ENCODE results near the gene ARMC12.

The ARMC12 gene

DNA sequence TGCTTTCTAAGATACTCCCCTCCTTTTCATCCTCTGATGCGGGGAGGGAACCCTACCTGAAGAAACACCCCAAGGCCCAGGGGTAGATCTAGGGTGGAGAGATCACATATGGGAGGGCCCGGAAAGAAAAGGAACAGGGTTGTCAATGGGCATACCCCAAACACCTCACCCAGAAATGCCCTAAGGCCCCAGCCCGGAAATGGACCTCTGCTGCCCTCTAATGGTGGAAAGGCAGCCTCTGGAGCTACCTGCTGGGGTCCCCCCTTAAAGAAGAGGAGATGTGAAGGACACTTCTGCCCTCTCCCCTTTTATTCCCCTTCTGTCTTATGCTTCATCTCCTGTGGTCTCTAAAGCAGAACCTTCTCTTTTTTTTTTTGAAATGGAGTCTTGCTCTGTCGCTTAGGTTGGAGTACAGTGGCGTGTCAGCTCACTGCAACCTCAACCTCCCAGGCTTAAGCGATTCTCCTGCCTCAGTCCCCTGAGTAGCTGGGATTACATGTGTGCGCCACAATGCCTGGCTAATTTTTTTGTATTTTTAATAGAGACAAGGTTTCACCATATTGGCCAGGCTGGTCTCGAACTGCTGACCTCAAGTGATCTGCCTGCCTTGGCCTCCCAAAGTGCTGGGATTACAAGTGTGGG lies 458 bp upstream of the ARMC12 start:
- peak; percentile 64 to 70 for DNase-seq

DNA sequence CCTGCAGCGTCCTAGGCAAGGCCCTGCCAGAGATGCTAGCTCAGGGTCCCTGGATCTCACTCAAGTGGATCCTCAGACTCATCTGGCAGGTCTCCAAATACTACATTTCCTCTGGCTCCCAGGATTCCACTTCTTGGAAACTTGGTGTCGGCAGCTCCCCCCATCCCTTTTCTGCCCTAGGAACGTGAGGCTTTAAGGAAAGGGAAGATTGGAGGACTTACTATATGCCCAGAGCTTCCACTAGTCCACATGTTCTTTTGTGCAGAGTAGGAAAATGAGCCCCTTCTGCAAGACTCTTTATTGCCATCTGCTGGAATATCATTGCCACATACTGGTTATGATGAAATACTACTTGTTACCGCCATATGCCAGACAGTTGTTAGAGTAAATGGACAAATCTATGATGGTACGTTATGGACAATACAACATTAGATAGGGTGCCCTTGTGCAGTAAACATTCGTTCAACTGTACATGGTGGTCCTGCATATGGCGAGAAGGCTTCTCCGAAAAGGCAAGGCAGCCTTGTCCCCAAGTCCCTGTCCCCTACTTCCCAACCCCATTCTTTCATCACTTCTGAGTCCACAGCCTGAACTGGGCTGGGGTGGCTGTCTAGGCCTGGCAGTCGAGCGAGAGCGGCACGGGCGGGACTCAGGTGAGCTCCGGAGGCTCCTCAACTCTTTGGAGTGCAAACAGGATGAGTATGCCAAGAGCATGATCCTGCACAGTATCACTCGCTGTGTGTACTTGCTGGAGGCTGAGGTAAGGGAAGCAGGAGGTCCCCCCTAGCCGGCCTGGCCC lies 780 bp downstream of the ARMC12 start:
- DNase-seq = peak; percentile 94 to 97

DNA sequence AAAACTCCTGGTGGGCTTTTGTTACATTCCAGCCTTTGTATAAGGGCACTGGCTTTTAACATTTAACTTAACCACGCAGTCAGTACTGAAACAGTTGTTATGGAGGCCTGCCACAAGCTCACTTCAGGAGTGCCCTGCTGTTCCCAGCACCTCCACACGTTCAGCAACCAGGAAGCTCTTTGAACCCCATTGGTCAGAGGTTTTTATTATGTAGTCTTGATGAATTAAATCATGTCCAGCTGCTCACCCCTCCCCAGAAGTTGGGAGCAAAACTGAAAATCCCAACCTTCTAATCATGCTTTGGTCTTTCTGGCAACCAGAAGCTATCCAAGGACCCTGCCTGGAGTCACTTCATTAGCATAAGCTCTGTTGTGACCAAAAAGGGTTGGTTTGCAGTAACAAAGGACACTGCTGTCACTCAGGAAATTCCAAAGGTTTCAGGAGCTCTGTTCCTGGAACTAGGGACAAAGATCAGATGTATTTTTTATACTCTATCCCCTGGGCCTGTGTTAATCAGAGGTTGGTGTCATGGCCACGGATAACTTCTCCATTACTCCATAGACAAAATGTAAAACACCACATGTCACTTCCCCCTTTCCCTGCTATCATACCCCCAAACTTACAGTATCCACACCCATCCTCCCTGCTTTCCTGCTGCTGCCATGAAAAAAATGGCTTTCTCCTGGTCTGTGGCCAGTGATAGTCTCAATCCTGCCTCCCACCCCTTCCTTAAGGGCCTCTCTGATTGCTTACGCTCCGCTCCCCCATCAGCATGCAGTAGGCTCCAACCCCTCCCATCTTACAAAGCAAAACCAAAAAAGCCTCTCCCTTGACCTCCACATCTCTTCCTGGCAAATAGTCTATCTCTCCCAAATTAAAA lies 3.1 kb downstream of the ARMC12 start:
- no peak for DNase-seq

DNA sequence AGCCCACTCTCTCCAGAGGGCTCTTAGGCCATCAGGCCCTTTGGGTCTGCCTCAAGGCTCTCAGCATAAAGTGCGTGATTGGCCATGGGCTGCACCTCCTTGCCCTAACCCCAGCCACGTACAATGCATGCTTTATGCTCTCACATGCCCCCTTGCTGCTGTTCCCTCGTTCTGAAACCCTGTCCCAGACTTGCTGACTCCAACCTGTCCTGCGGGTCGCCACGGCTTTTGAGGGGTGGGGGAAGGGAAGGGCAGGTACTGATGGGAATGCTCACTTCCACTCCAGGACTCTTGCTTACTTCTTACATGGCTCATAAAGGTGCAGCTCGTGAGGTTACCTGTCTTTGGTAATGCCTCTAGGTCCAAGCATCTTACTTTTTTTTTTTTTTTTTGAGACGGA lies 6.0 kb downstream of the ARMC12 start:
- DNase-seq = no peak

DNA sequence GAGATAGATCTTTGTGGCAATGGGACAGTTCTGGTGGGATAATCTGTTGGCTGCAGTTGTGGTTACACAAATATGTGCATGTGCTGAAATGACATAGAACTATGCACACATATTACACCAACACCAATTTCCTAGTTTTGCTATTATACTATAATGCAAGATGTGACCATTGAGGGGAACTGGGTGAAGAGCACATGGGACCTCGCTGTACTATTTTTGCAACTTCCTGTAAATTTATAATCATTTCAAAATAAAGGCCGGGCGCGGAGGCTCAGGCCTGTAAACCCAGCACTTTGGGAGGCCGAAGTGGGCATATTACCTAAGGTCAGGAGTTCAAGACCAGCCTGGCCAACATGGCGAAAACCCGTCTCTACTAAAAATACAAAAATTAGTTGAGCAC lies 8.7 kb downstream of the ARMC12 start:
- DNase-seq = no peak

DNA sequence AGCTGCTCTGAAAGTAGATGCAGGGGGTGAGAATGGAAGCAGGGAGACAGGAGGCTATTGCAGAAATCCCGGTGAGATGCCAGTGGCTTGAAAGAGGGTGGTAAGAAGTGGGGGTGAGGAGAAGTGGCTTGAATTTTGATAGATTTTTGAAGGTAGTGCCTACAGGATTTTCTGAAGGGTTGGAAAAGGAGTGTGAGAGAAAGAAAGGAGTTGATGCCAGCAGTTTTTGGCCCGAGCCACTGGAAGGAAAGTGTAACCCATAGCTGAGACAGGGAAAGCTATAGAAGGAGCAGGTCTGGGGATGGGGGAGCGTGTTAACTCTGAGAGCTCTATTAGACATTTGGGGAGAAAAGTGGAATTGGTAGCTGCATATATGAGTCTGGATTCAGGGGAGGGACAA lies 9.7 kb downstream of the ARMC12 start:
- no peak for DNase-seq

DNA sequence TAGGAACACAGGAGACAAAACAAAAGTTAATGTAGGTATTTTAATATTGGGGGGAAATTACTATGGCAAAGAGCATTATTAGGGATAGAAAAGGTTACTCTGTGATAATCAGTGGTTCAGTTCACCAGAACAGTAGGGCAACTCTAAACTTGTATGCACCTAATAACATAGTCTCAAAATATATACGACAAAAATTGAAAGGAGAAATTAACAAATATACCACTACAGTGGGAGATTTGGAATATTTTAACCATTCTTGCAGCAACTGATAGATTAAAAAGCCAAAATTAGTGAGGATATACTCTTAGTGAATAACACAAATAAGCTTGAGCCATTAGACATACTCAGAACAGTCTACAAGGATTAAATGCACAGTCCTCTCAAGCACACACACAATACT lies 11.0 kb downstream of the ARMC12 start:
- DNase-seq = no peak

DNA sequence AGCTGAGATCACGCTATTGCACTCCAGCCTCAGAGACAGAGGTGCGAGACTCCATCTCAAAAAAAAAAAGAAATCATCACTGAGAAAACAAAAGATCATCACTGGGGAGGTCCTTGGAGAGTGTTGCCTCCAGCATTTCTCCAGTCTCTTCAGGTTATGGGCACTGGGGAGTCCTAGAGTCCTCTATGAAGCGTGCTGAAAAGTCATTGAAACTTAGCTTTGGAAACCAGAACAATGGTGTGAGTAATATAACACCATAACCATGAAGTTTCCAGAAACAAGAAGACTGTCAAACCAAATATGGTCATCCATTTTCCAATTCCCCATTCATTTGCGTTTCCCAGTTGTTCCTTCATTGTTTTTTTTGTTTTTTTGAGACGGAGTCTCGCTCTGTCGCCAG lies 13.7 kb downstream of the ARMC12 start:
- no peak for DNase-seq

DNA sequence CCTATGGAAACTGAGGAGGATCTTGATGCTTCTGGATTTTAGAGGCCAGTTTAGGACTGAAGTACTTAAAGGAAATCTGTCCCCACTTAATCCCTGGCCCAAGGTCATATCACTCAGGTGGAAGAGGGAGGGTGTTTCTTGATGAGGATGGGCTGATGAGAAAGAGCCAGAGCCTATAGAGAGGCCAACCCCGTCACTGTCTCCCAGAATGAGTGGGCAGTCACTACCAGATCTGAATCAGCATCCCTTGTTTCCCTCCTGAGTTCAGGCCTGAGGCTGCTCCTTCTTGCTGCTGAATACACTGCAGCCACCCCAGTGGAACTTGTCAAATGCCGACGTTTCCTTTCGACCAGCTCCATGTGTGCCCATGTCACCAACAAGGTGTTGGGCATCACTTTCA lies 14.8 kb downstream of the ARMC12 start:
- DNase-seq = no peak

DNA sequence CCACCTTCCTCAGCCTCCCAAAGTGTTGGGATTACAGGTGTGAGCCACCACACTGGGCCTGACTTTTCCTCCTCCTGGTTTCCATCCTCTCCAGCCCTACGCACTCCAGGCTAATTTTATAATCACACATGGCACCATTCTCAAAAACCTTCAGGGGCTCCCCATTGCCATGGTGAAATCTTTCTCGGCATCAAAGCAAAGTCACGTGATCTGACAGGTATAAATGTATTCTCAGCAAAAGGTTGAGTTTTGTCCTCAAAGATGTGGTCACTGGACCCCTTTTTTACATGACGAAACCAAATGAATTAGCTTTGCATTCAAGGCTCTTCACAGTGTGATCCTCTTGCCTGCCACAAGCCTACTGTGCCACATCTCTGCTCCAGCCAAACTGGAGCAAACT lies 15.5 kb downstream of the ARMC12 start:
- no peak for DNase-seq

DNA sequence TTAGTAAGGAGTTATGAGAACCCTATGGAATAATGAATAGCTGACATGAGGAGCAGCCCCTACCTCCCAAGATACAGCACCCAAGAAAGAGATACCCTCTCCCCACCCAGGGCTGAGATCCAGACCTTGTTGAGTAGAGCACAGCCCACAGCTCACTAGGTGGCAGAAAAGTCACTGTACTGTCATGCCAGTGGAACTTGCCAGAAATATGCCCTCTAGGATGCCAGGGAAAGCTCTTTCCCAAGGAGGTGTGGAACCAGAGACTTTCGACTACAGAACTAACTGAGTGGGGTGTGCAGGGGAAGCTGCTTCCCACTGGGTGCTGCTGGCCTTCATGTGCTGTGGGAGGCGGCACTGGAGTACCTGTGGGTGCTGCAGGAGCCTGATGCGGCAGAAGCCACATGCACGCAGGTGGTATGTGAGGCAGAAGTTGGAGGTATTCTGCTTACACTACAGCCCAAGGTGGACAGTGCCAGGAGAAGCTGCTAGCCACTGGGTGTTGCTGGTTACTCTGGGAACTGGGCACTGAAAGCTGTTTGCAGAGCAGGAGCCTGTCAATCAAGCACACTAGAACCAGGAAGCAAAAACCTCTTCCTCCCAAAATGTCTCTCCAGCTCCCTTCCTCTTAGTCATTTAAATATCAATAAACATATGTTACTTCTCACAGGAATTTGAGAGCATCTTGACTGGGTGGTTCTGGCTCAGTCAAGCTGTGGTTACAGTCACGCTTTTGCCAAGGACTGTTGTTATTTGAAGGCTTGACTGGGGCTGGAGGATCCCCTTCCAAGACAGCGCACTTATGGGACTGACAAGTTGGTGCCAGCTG lies 17.8 kb downstream of the ARMC12 start:
- DNase-seq = peak; percentile 16 to 30

DNA sequence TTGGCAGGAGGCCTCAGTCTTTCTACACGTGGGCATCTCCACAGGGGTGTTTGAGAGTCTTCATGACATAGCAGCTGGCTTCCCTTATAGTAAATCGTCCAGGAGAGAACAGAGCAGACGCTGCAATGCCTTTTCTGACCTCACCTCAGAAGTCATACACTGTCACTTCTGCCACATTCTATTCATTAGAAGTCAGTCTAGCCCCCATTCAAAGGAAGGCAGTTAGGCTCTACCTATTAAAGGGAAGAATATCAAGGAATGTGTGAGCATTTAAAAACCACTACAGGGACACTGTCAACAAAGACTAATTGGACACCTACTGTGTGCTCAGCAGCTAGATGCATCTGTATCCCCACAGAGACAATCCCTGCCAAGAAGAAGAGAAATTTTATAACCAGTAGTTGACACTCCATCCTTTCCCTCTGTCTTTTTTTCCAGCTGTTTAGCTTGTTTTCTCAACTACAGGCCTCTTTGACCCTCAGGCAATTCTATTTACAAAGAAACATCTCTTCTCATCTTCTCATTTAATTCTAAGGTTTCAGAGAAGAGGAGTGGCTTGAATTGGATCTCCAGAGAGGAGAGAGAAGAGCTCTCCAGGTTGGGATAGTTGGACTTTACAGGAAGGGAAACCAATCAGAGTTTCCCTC lies 18.6 kb downstream of the ARMC12 start:
- DNase-seq = no peak

DNA sequence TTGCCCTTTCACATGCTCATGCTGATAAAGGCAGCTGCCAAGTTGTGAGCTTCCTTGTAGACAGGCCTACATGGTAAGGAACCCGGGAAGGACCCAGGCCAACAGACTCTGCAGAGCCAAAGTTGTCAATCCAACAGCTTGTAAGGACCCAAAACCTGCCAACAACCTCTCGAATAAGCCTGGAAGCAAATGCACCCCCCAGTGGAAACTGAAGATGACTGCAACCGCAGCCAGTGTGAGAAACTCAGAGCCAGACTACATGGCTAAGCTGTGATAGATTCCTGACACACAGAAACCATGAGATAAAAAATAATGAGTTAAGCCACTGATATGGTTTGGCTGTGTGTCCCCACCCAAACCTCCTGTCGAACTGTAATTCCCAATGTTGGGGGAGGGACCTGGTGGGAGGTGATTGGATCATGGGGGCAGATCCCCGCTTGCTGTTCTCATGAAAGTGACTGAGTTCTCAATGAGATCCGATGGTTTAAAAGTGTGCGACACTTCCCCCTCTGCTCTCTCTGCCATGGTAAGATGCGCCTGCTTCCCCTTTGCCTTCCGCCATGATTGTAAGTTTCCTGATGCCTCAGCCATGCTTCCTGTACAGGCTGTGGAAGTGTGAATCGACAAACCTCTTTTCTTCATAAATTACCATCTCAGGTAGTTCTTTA lies 20.8 kb downstream of the ARMC12 start:
- DNase-seq = peak; percentile 59 to 76

DNA sequence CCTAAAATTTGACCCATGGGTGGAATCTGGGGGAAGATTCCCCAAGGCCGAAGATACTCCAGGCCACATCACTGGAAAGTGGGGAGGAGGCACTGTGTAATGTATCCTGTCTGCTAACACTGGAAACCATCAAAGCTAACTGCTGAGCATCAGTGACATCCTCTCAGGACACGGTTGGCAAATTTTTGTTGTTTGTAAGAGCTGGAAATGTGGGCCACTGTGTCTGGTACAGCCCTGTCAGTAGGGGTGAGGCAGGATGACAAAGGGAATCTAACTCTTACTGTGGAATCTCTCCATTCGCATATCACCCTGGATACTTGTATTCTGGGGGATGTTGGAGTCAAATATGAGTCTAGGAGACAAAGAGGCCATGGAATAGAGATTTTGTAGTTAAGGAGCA lies 22.6 kb downstream of the ARMC12 start:
- DNase-seq = no peak

DNA sequence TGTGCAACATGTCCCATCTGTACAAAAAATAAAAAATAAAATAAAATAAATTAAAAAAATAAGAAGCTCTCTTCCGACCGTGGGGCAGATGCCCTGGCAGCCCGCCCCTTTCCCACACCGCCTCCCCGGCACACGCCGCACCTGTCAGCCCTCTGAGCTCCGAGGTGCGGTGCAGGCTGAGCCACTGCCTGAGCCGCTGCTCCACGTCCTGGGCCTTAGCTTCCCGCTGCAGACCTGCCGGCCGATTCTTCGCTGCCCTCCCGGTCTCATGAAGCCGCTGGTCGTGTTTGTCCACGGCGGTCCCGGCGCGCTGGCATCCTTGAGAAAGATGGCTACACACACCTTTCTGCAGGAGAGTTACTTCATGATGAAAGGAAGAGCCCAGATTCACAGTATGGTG lies 28.9 kb downstream of the ARMC12 start:
- DNase-seq = no peak

DNA sequence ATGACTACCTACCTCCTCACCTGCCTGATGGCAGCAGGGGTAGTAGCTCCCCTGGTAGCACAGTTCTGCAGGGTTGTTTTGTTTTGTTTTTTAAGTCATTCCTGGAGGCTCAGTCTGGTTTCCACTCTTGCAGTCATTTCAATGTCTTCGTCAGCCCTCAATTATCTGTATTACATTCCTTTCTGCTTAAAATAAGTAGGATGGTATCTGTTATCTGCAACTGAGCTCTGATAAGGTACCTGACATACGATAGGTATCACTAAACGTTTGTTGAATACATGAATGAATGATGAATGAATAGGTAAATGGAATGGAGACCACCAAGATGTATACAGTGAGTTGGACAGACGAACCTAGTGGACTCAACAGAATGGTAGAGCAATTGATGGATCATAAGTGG lies 32.4 kb downstream of the ARMC12 start:
- no peak for DNase-seq

DNA sequence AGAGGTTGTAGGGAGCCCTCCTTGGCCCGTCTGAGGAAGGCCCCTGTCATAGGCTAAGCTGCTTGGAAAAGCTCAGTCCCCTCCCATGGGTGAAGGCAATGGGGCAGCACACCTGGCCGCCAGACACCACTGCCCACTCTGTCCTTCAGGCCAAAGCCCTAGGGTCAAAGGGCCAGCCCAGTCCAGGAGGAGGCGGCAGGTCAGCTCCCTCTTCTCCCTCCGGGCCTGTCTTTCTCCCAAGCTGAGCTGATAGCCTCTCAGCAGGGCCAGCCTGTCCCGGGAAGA lies 34.5 kb downstream of the ARMC12 start:
- DNase-seq = no peak

DNA sequence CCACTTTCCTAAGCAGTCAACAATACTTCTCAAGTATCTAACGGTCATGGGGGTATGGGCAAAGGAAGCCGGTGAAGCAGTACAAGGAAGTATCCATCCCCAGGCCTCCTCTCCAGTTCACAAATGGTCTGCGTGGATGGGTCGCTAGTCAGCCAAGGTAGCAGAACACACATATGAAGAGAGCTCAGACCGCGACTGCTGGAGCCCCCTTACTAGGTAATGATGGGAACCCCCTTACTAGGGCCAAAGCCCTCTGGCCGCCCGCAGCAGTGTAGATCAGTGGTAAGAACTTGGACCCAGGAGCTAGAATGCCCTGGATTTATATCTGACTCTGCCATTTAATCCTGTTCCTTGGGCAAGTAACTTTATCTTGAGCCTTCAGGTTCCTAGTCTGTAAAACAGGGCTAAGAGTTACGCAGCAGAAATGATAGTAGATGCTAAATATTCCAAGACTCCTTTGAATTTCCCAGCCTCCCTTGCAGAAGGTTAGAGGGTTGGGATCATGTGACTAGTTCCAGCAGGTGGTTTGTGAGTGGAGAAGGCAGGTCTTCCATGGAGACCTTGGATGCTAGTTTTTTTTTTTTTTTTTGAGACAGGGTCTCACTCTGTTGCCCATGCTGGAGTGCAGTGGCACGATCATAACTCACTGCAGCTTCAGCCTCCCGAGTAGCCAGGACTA lies 37.4 kb downstream of the ARMC12 start:
- no peak for DNase-seq

DNA sequence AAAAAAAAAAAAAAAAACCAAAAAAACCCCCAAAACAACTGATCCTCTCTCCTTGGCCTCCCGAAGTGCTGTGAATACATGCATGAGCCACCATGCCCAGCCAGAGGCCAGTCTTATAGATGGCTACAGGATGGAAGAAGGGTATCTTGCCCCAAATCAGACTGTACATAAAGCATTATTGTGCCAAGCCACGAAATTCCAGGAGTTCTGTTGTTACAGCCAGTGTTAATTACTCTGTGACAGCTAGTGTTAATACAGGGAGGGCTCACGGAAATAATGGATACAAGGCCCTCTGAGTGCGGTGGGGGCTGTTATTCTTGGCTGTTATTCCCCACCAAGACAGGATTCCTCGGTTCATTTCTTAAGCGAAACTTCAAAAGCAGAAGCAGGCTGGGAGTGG lies 38.2 kb downstream of the ARMC12 start:
- DNase-seq = no peak

DNA sequence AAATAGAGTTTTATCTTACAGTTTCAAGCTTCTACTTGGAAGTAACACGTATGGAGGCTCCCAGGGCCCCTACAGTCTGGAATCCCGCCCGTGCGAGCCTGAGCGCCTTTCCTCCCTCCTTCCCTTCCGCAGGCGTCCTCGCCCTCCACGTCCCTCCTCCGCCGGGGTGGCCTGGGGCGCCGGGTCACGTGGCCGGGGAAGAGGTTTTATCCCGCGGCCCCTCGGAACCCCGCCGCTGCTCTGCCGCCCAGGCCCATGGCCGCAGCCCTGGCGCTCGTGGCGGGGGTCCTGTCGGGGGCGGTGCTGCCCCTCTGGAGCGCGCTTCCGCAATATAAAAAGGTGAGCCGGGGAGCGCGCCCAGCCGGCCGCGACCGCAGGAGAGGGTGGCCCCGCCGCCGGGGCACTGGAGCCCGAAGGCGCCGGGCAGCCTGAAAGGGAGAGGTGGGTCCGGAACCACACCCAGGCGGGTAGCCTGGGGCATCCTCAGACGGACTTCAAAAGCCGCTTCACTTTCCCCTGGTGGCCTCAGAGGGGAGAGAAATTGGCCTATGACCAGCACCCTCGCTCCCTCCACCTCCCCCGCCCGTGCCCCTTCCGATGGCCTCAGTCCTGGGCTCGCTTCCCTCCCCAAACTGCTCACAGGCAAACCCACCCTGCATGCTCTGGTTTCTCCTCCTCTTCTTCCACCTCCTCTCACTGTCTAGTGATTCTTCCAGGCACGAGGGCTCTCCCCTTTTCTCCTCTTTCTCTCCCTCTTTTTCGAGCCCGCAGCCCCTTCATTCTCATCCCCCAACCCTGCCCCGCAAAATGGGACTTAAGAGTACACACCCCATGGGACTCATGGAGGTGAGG lies 39.8 kb downstream of the ARMC12 start, which contains the start of gene CLPSL2:
Gene CLPSL2, plus strand, starts transcription at position 235 of the 852 bp plus-strand sequence. Its CDS starts 21 bp downstream, at position 256.
- DNase-seq = peak in 1 of 2 experiments; percentile 27

All from Kasumi-1 (cell line).